Measurements from ENCODE around the gene FGF4.

FGF4 gene

DNA sequence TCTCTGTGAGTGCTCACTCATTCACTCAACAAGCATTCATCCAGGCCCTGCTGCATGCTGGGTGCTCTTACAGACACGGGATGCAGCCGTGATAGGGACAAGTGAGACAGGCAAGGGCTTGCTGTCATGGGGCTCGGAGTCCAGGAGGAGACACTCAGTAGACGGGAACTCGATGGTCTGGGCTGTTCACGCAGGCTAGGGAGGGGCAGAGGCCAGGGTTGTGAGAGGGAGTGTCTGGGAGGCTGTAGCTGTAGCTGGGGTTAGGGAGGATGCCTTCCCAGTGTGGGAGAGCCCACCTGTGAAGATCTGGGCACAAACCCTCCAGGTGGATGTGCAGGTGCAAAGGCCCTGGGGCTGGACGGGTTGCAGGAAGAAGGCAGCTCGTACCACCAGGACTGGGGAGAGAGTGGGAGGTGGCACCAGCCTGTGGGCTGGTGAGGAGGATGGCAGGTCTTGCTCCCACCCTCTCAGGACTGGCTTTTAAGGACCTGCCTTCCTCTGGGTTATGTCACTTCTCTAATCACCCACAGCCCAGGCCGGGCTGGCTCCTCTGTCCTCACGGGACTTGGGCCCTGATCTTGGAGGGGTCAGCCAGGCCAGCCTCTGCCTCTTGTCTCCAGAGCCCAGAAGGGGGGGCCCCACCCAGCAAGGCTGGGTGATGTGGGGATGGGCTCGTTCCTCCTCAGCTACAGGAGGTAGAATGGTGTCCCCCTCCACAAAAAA, 24.1 kb downstream of the FGF4 start:
- Histone ChIP-seq H3K27me3 (ENCODE audit: low read length) (no peaks in the 10 kb centered on the region), H2AFZ (ENCODE audit: low read depth, low read length, severe bottlenecking) (no peak overlapping the region), H3K4me2 (ENCODE audit: low read depth, low read length, poor library complexity, severe bottlenecking) (no peak overlapping the region), H3K79me2 (ENCODE audit: insufficient read depth, low read length) (no peaks in the 10 kb centered on the region), H3K9ac (ENCODE audit: low read length) (no peak overlapping the region), H3K27ac (ENCODE audit: low read depth, low read length) (no peak overlapping the region), H3K36me3 (ENCODE audit: low read length) (no peaks in the 10 kb centered on the region), H4K20me1 (ENCODE audit: low read depth, low read length) (no peaks in the 10 kb centered on the region), H3K9me3 (ENCODE audit: insufficient read depth, low read length) (no peaks in the 10 kb centered on the region), H3K4me3 (ENCODE audit: insufficient read depth, low read length, poor library complexity, severe bottlenecking) (no peak overlapping the region), H3F3A (ENCODE audit: insufficient read depth) (no peaks in the 10 kb centered on the region), H3K9me2 (replicated peaks; ENCODE audit: insufficient read depth, low read length) (no peaks in the 10 kb centered on the region)
- TF ChIP-seq, protein P1, sequence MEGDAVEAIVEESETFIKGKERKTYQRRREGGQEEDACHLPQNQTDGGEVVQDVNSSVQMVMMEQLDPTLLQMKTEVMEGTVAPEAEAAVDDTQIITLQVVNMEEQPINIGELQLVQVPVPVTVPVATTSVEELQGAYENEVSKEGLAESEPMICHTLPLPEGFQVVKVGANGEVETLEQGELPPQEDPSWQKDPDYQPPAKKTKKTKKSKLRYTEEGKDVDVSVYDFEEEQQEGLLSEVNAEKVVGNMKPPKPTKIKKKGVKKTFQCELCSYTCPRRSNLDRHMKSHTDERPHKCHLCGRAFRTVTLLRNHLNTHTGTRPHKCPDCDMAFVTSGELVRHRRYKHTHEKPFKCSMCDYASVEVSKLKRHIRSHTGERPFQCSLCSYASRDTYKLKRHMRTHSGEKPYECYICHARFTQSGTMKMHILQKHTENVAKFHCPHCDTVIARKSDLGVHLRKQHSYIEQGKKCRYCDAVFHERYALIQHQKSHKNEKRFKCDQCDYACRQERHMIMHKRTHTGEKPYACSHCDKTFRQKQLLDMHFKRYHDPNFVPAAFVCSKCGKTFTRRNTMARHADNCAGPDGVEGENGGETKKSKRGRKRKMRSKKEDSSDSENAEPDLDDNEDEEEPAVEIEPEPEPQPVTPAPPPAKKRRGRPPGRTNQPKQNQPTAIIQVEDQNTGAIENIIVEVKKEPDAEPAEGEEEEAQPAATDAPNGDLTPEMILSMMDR (IDR thresholded peaks at IDR 0.05; ENCODE audit: insufficient read depth, low read length, poor library complexity, severe bottlenecking), result no peak
- TF ChIP-seq EZH2phosphoT487 (conservative IDR thresholded peaks at IDR 0.05; ENCODE audit: low read length), result no peak

DNA sequence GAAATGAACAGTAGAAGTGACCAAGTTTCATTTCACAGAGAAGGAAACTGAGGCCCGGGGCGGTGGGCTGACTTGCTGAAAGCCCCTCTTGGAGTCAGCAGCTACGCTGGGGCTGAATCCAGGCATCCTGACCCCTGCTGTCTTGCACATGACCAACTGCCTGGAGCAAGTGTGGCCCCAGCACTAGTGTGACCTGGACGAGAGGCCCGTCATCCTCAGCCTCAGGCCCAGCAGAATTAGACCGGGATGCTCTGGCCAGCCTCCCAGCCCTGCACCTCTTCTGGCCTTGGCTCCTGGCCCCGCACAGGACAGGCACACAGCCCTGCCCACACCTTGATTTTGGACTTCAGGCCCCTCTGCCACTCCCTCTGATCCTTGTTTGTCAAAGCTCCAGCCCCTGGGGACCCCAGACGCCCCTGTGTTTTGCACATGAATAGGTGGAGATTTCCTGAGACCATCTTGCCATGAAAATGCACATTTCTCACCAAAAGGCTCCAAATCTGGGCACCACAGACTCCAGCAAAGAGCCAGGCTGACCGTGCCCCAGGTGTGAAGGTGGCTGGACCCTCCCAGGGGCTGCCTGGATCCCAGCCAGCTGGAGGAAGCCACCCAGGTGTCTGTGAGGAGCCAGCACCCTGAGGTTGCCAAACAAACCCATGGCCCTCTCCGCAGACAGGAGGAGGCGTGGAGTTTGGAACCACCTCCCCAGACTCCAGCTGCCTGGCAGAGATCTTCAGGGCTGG, 24.9 kb downstream of the FGF4 start:
- Histone ChIP-seq H2AFZ (ENCODE audit: low read depth, low read length, severe bottlenecking) (no peak overlapping the region), H3K27me3 (ENCODE audit: low read length) (no peaks in the 10 kb centered on the region), H3K4me3 (ENCODE audit: insufficient read depth, low read length, poor library complexity, severe bottlenecking) (no peak overlapping the region), H3K9ac (ENCODE audit: low read length) (no peak overlapping the region), H3K79me2 (ENCODE audit: insufficient read depth, low read length) (no peaks in the 10 kb centered on the region), H3K4me2 (ENCODE audit: low read depth, low read length, poor library complexity, severe bottlenecking) (no peak overlapping the region), H3F3A (ENCODE audit: insufficient read depth) (no peaks in the 10 kb centered on the region), H3K36me3 (ENCODE audit: low read length) (no peaks in the 10 kb centered on the region), H4K20me1 (ENCODE audit: low read depth, low read length) (no peaks in the 10 kb centered on the region), H3K9me2 (replicated peaks; ENCODE audit: insufficient read depth, low read length) (no peaks in the 10 kb centered on the region), H3K27ac (ENCODE audit: low read depth, low read length) (no peak overlapping the region), H3K9me3 (ENCODE audit: insufficient read depth, low read length) (no peaks in the 10 kb centered on the region)
- TF ChIP-seq, protein P1 (IDR thresholded peaks at IDR 0.05; ENCODE audit: insufficient read depth, low read length, poor library complexity, severe bottlenecking), result no peak
- no peak for TF ChIP-seq EZH2phosphoT487 (conservative IDR thresholded peaks at IDR 0.05; ENCODE audit: low read length)

DNA sequence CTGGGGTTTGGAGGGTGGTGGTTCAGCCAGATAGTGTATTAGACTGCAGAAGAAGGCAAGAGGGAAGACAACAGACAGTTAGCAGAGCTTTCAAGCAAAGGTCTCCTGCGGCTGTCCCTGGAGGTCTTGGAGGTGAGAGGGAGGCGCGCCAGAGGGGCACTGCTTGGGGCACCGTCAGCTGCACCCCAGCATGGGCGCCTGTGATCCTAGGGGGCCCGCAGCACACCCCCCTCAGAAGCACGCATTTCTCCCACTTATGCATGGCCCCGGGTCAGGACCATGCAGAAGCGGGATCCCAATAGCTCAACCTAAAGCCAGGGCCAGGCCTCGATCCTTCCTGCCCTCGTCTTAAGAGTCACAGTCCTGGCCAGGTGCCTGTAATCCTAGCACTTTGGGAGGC, 26.5 kb downstream of the FGF4 start:
- Histone ChIP-seq H2AFZ (ENCODE audit: low read depth, low read length, severe bottlenecking) (no peak overlapping the region), H3K9me2 (replicated peaks; ENCODE audit: insufficient read depth, low read length) (no peaks in the 10 kb centered on the region), H3K9ac (ENCODE audit: low read length) (no peak overlapping the region), H3K4me3 (ENCODE audit: insufficient read depth, low read length, poor library complexity, severe bottlenecking) (no peak overlapping the region), H4K20me1 (ENCODE audit: low read depth, low read length) (no peaks in the 10 kb centered on the region), H3K27me3 (ENCODE audit: low read length) (no peaks in the 10 kb centered on the region), H3K27ac (ENCODE audit: low read depth, low read length) (no peak overlapping the region), H3K36me3 (ENCODE audit: low read length) (no peaks in the 10 kb centered on the region), H3K79me2 (ENCODE audit: insufficient read depth, low read length) (no peaks in the 10 kb centered on the region), H3F3A (ENCODE audit: insufficient read depth) (no peaks in the 10 kb centered on the region), H3K9me3 (ENCODE audit: insufficient read depth, low read length) (no peaks in the 10 kb centered on the region), H3K4me2 (ENCODE audit: low read depth, low read length, poor library complexity, severe bottlenecking) (no peak overlapping the region)
- TF ChIP-seq, protein P1 (IDR thresholded peaks at IDR 0.05; ENCODE audit: insufficient read depth, low read length, poor library complexity, severe bottlenecking), result no peak
- TF ChIP-seq EZH2phosphoT487 (conservative IDR thresholded peaks at IDR 0.05; ENCODE audit: low read length), result no peak

Data from SU-DHL-6 (cell line).